IPS-NIHi11 (cell line): Measurements from ENCODE around the gene FBXW7.
A peak's percentile ranks its signal among the peaks of the same experiment; 100 is the strongest.

Experiments used
- DNase-seq: peaks from one replicate; pipeline ENCODE4 v3.0.0; 2012; ENCODE audit warnings: mixed read lengths, low spot score

FBXW7 gene

DNA sequence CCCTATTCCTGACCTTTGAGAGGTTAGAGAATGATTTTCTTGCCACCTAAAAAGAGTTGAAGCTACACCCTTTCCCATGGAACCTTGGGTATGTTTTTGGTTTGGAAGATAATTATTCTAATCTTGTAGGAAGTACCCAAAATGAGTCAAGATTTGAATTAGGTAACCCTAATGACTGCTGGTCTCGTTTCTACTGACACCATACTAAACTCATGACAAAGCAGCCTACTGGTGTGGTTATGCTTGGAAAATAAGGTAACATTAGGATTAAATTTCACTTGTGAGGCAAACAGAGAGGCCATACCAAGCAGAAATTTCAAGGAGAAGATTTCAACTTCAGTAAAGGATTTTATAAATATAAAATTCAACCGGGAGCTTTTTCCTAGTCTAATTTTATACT lies 107.9 kb downstream of the FBXW7 start:
- no peak for DNase-seq

DNA sequence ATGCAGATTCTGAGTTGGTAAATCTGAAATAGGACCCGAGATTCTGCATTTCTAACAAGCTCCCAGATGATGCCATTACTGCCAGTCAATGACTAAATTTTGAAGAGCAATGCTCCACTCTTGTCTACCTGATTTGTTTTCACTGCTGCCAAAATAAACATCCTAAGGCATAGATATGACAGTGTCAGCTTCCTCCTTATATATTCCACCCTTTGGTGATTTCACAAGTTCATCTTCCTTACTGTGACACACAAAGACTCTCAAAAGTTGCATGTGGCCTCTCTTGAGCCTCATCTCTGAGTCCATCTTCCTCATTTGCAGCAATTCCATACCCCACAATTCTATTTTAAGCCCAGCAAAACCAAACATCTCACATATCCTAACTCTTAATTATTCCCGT lies 110.9 kb downstream of the FBXW7 start:
- DNase-seq = no peak

DNA sequence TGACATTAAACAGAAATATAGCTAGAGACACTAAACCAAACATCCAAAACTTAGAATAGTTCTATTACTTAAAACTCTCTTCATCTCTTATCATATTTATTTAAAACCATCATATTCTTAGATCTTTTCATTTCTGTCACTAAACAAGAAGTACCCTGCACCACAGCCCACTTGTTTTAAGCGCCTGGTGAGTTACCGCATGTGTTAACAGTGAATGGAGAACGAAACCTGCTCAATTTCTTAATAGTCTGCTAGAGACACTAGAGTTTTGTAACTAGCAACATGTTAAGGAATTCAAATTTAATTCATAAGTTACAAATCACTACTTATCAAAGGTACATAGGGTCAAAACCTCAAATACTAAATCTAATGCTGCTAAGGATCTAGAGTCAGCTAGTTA lies 111.5 kb downstream of the FBXW7 start:
- DNase-seq = no peak

DNA sequence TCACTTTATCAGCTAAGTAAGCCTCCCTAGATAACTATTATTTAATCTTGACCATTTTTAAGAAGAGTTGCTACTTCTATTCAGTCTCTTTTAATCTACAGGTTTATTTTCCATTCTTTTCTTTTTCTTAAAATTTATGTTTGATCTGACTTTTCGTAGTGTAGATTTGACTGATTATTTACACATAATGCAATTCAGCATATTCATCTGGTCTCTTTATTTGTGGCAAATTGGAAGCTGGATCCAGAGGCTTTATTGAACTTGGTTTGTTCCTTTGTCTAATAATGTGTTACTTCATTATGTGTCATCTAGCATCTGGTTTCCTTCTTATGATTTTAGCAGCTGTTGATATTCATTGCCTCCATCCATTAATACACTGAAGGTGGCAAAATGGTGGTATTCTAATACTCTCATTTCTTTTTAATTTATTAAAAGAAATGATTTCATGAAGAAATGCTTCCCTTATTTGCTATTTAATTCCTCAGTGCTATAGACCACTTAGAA lies 113.0 kb downstream of the FBXW7 start:
- no peak for DNase-seq

DNA sequence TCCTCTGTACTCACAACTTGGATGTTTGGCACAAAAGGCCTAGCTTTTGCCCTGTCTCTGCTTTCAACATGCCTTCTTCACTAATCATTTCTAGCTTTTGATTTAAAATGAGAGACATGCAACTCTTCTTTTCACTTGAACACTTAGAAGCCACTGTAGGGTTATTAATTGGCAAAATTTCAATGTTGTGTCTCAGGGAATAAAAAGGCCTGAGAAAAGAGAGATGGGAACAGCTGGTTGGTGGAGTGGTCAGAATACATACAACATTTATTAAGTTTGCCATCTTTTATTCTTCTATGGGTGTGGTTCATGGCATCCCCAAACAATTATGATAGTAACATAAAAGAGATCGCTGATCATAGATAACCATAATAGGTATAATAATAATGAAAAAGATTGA lies 114.3 kb downstream of the FBXW7 start:
- no peak for DNase-seq

DNA sequence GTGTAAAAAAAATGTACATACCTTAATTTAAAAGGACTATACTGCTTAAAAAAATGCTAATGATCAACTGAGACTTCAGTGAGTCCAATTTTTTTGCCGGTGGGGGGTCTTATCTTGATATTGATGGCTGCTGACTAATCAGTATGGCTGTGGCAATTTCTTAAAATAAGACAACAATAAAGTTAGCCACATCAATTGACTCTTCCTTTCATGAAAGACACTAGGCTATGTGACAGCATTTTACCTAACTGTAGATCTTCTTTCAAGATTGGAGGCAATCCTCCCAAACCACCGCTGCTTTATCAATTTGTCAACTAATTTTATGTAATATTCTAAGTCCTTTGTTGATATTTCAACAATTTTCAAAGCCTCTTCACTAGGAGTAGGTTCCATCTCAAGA lies 116.1 kb downstream of the FBXW7 start:
- no peak for DNase-seq

DNA sequence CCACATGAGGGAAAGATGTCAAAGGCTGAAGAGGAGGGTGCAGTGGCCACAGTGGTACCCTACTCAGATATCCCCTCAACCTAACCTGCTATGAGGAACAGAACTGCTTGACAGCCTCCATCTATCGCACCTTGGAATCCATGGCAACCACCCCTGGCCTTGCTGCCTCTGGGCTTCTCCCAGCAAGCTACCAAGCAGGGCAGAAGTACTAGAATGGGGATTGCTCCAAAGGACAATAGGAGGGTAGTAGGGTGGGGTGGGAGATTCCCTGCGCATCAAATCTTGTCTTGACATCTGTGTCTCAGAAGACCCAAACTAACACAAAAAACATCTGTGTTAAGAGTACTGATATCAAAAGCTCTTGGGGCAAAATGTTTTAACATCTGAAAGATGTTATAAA lies 118.2 kb downstream of the FBXW7 start:
- DNase-seq = no peak

DNA sequence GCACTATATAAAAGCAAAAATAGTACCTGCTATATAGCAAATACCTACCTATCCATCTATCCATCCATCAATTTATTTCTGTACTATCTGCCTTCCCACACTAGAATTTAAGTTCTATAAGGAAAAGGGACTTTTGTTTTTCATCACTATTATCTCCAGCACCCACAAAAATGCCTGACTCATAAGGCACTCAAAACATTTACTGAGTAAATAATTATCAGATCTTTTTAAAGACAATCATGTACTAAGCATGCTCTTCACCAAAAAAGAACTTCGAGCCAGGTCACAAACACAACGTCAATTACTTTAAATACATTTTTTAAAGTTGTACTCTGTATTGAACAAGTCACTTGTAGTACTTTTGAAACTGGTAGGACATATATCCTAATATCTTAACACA lies 119.9 kb downstream of the FBXW7 start:
- no peak for DNase-seq

DNA sequence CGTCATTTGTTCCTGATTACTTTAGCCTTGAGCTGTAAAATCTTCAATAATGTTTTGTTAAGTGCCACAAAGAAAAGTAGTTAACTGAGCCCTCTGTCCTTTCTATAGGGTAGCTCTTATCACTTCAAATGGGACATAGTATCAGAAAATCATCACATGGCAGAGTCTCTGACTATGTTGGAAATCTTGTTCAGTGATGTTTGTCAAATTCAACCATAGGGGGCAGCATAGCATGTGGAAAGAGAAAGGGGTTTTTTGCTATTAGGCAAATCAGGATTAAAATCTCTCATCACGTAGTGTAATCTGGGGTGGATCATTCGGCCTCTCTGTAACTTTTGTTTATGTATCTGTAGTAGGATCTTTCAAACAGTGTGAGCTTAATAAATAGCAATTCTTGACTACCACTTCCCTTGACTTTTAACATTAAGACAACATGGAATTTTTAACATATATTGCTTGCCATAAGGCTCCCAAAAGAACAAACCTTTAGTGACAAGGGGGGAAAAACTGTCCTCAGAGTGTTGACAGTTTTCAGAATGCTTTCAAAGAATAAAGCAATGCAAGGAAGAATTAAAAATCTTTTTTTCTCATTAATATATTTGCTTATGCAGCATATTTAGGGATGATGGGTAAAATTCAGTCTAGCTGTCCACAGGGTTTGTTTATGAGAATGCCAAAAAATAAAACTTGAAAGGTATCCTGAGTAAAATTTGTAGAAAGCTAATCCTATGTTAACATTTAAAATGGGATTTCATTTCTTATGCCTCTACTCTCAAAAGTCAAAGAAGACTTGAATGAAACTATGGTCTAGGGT lies 127.2 kb downstream of the FBXW7 start:
- DNase-seq = peak; percentile 44

DNA sequence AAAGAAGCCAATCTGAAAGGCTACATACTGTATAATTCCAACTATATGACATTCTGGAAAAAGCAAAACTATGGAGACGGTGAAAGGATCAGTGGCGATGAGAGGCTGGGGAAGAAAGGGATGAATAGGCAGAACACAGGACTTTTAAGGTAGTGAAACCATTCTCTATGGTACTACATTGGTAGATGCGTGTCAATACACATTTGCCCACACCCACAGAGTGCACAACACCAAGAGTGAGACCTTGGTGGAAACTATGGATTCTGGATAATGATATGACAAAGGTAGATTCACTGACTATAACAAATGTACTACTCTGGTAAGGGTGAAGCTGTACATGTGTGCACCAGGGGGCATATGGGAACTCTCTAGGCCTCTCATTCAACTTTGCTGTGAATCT lies 134.5 kb downstream of the FBXW7 start:
- DNase-seq = no peak

DNA sequence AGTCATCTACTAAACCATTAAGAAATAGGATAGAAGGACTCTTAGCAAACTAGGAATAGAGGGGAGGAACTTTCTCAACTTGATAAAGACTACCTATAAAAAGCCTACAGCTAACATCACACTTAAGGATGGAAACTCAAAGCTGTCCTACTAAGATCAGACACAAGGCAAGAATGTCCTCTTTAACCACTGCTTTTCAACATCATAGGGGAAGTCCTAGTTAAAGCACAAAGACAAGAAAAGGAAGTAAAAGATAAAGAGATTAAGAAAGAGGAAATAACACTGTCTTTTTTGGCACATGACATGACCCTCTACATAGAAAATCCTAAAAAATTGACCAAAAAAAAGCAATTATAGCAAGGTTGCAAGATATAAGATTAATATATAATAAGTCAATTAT lies 136.6 kb downstream of the FBXW7 start:
- no peak for DNase-seq

DNA sequence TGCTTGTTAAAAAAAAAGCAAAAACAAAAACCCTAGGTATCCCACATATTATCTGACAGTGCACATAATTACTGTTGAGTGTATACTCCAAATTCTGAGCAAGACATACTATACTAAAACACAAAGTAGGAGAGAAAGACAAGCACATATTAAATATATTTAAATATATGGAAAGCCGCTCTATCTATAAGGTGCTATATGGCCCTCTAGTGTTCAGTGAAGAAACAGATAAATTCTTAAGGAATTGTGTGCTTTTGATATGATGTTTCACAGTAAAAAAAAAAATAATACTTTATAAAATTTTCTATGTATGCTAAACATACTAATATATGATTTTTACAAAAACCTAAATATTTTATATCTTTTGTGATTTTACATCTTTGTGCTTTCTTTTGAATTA lies 137.8 kb downstream of the FBXW7 start:
- peak; percentile 14 for DNase-seq

DNA sequence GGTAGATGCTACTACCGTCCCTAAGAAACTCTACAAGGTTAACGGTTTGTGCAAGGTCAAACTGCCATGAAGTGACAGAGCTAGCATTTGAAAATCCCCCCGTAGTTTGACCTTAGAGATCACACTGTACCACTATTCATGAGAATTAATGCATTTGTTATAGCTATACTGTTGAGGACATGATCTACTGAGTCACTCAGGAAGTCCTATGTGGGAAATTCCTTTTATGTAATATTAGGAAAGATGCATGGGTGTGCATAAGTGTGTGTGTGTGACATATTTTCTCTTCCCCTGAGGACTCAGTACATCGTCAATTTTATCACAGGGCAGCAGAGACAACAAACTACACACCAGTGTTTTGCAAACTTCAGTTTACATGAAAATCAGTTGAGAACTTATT lies 141.1 kb downstream of the FBXW7 start:
- DNase-seq = no peak

DNA sequence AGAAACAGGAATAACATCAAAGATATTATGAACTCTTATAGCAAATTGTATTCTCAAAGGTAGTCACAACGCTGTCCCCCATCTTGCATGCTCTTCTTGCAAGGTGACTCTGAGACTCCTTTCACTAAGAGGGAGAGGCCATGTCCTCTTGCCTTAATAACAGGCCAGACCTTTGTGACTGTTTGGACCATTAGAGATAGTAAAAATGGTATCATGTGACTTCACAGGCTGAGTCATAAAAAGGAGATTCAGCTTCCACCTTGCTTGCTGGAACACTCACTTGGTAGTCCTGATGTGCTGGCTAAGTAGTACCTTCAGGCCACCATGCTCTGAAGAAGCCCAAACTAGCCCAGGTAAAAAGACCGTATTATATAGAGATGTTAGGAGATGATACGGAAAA lies 143.8 kb downstream of the FBXW7 start:
- DNase-seq = no peak

DNA sequence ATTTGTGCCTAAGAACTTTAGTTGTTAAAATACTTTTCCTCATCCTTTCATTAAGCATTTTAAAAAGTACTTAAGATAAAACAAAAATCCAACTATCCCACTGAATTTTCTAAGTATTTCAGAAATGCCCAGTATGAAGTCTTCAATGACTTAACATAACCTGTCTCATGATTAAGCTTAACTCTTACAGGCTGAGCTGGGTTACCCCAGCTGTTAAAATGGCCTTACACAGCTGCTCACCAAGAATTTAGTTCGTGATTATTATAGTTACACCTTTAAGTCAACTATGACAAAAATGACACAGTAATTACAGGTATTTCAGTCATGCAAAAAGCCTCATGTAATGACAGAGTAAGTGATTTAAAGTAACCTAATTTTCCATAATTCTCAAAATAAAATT lies 145.7 kb downstream of the FBXW7 start:
- DNase-seq = no peak

DNA sequence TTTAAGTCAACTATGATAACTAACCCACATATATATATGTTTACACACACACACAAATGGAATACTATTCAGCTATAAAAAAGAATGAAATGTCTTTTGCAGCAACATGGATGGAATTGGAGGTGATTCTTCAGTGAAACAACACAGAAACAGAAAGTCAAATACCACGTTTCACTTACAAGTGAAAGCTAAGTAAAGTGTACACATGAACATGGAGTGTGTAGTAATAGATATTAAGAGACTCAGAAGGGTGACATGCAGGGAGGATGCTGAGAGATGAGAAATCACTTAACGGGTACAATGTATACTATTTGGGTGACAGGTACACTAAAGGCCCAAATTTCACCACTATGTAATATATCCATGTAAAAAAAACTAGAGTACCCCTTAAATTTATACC lies 146.5 kb downstream of the FBXW7 start:
- DNase-seq = no peak

DNA sequence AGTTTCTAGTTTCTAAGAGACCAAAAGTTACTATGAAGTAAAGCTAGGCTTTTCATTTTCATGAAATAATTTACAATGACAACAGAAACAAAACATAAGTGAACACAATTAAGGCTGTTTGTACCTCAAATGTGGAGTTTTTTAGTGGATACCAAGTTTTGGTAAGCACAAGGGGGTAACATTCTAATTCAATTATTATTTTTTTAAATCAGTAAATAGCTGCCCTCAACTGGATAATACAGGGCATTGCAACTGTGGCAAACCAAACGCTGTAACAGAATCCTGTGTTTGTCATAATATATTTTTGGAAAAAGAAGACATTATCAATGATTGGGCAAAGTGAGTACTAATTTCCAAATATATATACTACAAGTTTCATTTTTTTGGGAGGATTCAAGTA lies 150.3 kb downstream of the FBXW7 start:
- peak; percentile 9 for DNase-seq

DNA sequence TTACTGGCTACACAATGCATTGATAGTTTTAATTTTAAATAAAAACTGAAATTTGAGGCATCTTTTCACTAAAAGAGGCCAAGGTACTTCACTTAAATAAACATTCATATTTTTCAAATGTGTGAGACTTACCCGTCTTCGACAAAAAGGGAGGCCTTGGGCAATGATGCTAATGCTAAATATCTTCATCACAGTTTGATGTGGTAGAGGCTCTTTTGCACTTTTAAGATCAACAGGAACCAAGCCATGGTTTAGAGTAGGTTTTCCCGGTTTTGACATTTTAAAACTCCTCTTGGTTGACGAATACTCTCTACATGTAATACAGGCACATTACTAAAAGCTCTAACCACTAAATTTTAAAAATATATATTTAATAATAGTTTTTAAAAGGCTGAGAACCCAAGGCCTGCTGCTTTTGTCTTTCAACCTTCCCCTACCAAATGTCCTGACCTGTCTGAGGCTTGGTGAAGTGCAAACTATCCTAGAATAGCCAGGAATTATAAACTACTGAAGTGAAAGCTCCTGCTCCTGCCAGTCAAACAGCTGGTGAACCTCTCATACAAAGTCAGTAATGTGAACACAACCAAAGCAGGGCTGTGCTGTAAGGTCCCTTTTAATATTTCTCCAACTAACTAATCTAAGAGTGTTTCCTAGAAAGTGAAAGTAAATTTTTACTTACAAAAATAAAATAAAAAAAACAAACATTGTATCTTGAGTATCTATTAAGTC lies 153.7 kb downstream of the FBXW7 start:
- DNase-seq = peak; percentile 3

DNA sequence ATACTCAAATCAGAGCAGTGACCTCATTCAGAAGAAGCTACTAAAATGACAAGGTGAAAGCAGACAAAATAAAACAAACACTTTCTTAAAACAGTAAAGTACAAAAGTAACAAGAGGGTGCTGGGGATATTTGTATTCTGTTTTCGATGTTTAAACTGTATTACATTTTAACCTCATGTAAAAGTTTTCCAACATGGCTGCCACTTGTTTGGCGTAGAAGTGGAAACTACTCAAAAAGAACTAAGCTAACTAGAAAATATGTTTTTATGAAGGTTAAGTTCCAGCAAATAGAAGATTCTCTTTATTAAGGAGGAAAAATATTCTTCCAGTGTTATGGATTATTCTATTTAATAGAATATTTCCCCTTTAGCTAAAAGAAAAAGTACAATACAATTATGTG lies 155.0 kb downstream of the FBXW7 start:
- no peak for DNase-seq

DNA sequence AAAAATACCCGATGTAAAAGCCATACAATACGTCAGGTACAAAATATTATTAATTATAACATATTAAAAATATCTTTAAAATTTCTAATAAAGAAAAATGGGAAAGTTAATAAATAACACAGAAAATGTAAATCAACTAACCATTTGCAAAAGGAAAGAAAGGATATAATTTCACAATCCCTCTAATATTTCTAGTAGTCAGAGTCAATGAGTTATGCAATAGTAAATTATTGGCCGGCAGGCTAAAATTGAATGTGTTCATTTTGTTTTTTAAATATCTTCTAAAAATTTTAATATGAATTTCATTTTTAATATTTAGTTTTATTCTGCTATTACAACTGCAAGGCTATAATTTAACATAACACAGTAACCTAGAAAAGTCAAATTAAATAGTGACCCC lies 155.7 kb downstream of the FBXW7 start:
- no peak for DNase-seq

DNA sequence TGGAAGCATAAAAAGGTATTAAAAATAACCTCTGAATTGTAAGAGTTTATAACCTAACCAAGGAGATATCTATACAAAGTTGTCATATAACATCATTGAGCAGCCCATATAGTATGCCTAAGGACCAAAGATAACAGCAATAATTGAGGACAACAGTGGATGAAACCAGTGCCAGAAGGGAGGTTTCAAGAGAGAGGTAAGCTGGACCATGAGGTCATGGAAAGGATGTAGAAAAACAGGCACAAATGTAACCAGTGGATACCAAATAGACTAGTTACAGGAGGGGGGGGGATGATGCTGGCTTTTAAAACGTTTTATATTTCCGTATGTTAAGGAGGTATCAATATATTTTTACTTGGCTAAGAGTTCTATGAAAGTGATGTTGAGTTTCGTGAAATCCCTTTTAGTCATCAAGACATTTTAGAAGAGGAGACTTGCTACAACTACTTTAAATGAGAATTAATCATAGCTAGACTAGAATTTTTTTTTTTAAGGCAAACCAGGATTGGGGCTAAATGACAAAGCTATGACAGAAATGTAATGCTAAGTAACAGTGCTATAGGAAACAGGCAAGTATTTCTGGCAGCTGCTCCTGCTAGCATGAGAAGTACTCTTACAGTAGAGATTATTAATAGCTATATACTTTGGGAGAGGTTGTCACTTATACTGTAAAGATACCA lies 161.1 kb downstream of the FBXW7 start:
- DNase-seq = no peak

DNA sequence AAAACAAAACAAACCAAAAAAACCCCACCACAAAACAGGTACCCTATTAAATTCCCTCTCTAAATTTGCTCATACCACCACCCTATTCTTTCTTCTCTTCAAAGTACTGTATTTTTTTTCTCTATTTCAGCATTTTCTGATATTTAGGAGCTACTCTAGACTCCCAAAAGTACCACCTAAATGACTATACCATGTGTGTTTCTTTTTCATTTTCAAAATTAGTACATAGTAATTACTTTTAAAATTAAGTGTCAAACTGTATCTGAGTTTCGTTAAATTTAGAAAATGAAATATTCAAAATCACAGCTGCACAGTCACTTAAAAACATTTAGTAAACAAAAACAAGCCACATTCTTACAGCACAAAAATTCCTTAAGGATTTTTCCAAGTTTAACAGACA lies 161.7 kb downstream of the FBXW7 start:
- no peak for DNase-seq

DNA sequence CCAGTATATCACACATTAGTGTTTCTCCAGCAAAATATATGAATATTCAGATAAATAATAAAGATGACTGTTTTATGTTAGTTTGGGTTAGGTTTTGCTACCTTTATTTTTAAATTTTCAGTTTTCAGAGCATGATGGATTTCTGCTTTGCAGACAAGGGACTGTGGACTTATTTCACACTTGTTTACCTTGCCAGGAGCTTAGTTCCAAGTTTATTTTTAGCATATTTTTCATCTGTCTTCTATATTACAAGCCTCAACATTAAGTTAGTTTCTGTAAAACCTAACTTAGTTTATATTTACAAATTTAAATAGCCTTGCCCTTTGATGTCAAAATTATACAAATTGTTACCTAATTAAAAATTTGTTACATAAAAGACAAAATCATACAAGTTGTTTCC lies 163.4 kb downstream of the FBXW7 start:
- DNase-seq = no peak
